Activated CD8-positive, alpha-beta memory T cell treated with anti-CD3 and anti-CD28 coated beads, Interleukin-2, amount 50 U/mL, for 24 hours (primary cell): ENCODE data around the gene PDE8B.

Source experiments
- DNase-seq: peaks from one replicate; pipeline ENCODE4 v3.0.0-alpha.2; 2020; ENCODE audit errors: extremely low read depth

PDE8B gene

GRCh38 chr5:77398458-77398857, 188.0 kb downstream of the PDE8B start:
- DNase-seq: no peak

GRCh38 chr5:77398896-77399295, 188.4 kb downstream of the PDE8B start:
- DNase-seq: no peak

GRCh38 chr5:77400645-77401044, 190.2 kb downstream of the PDE8B start:
- no peak for DNase-seq

GRCh38 chr5:77402796-77403195, 192.3 kb downstream of the PDE8B start:
- DNase-seq: no peak

- no peak for DNase-seq
Measured at GRCh38 chr5:77407152-77407551, 196.7 kb downstream of the PDE8B start.

- DNase-seq: no peak
Measured at GRCh38 chr5:77409870-77410621, 199.6 kb downstream of the PDE8B start.

- no peak for DNase-seq
Measured at GRCh38 chr5:77413049-77413448, 202.6 kb downstream of the PDE8B start.

- DNase-seq: no peak
Measured at GRCh38 chr5:77418162-77418561, 207.7 kb downstream of the PDE8B start.

DNA sequence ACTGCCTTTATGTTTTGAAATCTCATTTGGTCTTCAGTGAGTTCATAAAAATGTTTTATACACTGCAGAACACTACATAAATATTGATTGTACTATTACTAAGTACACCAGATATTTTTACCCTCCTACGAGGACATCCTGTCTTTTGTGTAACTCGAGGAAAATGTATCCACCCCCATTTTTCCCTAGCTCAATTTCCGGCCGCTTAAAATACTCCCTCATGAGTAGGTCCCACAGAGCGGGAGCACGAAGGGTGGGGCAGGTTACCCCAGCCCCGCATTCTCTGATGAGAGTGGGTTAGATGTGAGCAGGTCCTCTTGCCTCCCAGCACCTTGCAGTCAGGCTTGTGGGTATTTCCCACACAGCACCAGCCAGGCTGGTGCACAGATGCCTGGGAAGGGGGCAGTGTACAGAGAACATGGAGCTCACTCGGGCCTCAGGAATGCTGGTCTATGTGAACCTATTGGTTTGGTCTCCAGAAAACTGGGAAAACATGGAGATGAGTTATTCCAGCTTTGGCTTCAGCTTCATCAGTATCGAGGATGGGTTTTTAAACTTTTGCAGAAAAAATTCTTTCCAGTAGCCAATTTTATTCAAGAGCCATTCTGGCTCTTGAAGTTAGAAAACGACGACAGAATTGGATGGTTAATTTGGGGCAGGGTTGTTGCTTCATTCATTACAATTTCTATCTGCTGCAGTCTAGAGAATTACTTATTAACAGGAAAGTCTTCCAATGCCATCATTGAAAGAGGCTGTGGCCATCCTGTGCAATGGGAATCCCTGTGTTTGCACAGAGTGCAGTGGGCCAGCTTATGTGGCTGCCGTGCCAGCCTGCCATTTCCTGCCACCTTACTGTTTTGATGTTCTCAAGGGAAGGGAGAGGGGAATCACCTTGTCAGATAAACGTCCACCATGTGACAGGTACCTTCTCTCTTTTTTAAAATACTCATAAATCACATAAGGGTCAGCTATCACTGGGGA, 208.4 kb downstream of the PDE8B start:
- no peak for DNase-seq

DNA sequence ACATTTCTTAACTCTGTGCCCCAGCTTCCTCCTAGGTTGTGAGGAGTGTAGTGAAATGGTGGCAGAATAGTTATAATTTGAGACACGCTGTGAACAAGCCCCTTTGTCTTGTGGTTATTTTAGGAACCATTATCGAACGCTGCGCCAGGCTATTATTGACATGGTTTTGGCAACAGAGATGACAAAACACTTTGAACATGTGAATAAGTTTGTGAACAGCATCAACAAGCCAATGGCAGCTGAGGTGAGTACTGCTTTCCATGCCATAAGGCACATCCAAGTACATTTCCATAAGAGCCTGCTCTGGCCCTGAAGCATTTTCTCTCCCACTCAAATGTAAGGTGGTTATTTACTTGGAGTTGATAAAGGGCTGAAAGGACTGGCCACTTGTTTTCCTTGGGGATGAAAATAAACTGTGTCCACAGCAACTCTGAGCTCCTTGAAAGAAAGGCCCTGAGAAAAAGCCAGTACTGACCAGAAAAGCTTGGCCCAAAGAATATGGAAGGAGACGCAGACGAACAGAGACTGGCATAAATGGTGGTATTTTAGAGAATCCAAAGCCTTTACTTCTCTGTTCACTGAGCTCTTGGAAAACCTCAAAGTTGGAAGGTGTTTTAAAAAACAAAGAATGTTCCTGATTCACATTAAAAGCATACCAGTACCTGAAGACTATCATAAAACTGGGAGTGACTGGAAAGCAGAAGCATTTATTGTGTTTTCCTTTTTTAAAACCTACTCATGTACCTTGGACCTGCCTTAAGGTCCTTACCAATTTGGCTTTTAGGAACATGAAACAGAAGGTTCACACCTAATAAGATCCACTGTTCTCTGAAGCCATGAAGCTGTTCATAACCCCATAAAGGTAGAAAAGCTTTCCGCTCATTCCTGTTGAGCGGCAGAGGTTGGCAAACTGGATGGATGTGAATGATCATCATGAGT, 209.4 kb downstream of the PDE8B start:
- DNase-seq: no peak

GRCh38 chr5:77420940-77421339, 210.5 kb downstream of the PDE8B start:
- no peak for DNase-seq

DNA sequence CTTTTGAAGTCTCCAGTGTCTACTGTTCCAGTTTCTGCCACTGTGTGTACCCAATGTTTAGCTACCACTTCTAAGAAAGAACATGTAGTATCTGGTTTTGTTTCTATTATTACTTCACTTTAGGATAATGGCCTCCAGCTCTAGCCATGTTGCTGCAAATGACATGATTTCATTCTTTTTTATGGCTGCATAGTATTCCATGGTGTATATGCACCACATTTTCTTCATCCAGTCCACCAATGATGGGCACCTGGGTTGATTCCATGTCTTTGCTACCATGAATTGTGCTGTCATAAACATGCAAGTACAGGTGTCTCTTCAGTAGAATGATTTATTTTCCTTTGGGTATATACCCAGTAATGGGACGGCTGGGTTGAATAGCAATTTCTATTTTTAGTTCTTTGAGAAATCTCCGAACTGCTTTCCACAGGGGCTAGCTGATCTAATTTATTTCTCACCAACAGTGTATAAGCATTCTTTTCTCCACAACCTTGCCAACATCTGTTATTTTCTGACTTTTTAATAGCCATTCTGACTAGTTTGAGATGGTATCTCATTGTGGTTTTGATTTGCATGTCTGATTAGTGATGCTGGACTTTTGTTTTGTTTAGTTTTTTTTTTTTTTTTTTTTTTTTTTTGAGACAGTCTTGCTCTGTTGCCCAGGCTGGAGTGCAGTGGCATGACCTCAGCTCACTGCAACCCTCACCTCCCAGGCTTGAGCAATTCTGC, 212.7 kb downstream of the PDE8B start:
- no peak for DNase-seq

DNA sequence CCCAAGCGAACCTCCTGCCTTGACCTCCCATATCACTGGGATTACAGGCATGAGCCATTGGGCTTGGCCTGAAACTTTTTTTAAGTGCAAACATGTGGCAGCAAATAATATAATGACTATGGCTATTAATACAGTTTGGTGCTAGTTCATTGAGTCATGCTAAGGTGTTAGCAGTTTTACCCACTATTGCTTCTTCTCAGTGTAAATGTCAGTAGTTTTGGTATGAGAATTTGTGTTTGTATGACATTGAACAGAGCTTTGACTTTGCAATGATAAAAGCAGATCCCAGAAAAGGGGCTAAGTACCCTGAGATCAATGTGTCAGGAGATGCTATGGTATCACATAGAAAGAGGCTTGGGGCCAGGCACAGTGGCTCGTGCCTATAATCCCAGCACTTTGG, 214.4 kb downstream of the PDE8B start:
- DNase-seq: no peak

GRCh38 chr5:77425420-77425819, 214.9 kb downstream of the PDE8B start:
- DNase-seq: no peak

- no peak for DNase-seq
Measured at GRCh38 chr5:77425998-77426659, 215.6 kb downstream of the PDE8B start.

DNA sequence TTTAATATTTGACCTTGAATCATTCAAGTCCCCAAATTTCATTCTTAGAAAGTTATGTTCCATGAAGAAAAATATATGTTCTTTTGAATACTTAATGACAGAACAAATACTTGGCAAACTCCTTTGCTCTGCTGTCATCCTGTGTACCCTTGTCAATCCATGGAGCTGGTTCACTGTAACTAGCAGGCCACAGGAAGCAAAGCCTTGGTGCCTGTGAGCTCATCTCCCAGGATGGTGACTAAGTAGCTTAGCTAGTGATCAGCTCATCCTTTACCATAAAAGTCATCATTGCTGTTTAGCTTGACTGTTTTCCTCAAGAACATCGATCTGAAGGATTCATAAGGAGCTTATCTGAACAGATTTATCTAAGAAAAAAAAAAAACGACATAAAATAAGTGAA, 216.2 kb downstream of the PDE8B start:
- DNase-seq: no peak

- DNase-seq: no peak
Measured at GRCh38 chr5:77427998-77428397, 217.5 kb downstream of the PDE8B start.

DNA sequence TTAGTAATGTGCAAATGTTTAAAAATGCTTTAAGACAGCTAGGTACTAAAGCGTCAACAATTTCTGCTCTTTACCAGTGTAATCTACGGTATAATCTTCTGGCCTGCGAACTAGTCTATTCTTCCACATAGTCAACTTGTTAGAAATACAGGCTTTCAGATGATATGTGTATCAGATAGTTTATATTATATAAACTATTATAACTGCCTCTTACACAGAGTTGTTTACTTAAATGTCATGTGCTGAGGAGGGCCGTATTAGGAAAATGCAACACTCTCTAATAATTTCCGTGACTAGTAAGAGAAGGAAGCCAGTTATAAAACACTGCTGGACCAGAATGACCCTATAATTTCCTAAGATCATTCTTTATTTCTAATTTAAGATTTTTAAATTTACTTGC, 218.0 kb downstream of the PDE8B start:
- DNase-seq: no peak

GRCh38 chr5:77430726-77431125, 220.2 kb downstream of the PDE8B start:
- DNase-seq: no peak

DNA sequence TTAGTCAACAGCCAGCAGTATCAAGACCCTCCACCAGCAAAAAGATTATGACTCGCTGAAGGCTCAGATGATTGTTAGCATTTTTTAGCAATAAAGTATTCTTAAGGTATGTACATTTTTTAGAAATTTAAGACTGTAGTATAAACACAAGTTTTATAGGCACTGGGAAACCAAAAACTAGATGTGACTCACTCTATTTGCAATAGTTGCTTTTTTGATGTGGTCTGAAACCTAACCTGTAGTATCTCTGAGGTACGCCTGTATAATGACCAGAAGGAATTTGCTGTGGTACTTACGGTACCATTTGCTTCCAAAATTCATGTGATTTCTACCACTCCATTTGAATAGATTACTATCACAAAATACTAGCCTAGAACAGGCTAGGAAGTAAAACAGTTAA, 220.8 kb downstream of the PDE8B start:
- no peak for DNase-seq

DNA sequence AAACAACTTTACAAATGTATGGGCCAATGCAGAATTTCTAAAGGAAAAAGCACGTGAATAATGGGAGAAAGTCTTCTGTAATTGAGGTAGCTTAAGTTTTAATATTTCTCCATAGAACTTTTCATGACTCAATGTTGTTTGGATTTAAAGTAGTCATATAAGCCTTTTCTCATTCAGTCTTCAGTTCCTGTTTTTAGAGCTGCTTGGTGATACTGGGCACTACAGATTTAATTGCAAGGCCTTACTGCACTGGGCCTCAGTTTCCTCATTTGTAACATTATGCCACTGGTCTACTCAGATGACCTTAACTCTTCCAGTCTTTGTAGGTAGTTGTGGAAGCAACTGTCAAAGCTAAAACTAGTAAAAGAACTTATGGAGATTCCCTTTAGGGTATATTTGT, 221.2 kb downstream of the PDE8B start:
- no peak for DNase-seq
